ENCODE measurements around the gene RAD23A.
A peak's percentile ranks its signal among the peaks of the same experiment; 100 is the strongest.
"Not testable (repeated sequence)": the region's sequence is repeated elsewhere in the genome, so short reads cannot be mapped to it uniquely, and the experiment has no call there.

Gene RAD23A

GRCh38 chr19:12976109-12976508 is 30.4 kb downstream of the RAD23A start:
- DNase-seq (ENCODE audit: low spot score in 2 of 2); ATAC-seq (ENCODE audit: low read depth); H3K36me3 Mint-ChIP-seq; H3K4me3 Mint-ChIP-seq; H3K27ac Mint-ChIP-seq; H3K9me3 Mint-ChIP-seq: not testable (repeated sequence)
- H3K4me1 Mint-ChIP-seq: peaks cover 12% of the 10 kb centered on the region
- H3K27me3 Mint-ChIP-seq: peaks cover 11% of the 10 kb centered on the region

GRCh38 chr19:12979974-12980373 is 34.3 kb downstream of the RAD23A start:
- H3K9me3 Mint-ChIP-seq: no peaks in the 10 kb centered on the region
- H3K27ac Mint-ChIP-seq: no peak overlapping the region
- no peaks in the 10 kb centered on the region for H3K36me3 Mint-ChIP-seq
- DNase-seq (ENCODE audit: low spot score in 2 of 2) (no peak), ATAC-seq (ENCODE audit: low read depth) (no peak)
- peaks cover 15% of the 10 kb centered on the region for H3K4me1 Mint-ChIP-seq
- peaks cover 9% of the 10 kb centered on the region for H3K27me3 Mint-ChIP-seq
- H3K4me3 Mint-ChIP-seq: peak overlapping the region; percentile 28

DNA sequence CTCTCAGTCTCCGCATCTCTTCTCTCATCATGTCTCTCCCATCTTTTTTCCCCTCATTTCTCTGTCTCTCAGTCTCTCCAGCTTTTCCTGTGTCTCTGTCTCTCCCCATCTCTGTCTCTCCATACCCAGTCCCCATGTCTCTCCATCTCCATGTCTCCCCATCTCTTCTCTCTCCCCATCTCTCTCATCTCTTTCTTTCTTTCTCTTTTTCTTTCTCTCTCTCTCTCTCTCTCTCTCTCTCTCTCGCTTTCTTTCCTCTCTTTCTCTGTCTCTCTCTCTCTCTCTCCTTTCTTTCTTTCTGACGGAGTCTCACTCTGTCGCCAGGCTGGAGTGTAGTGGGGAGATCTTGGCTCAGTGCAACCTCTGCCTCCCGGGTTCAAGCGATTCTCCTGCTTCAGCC is 37.0 kb downstream of the RAD23A start:
- ATAC-seq (ENCODE audit: low read depth): no peak
- Mint-ChIP-seq H3K27me3 (peaks cover 7% of the 10 kb centered on the region), H3K9me3 (no peaks in the 10 kb centered on the region), H3K27ac (no peak overlapping the region), H3K4me3 (no peak overlapping the region), H3K36me3 (no peaks in the 10 kb centered on the region), H3K4me1 (peaks cover 25% of the 10 kb centered on the region)
- DNase-seq (ENCODE audit: low spot score in 2 of 2): no peak

- Mint-ChIP-seq H3K27ac (no peak overlapping the region), H3K27me3 (peaks cover 3% of the 10 kb centered on the region), H3K9me3 (no peaks in the 10 kb centered on the region), H3K4me1 (peaks cover 20% of the 10 kb centered on the region), H3K4me3 (no peak overlapping the region), H3K36me3 (no peaks in the 10 kb centered on the region)
- ATAC-seq (ENCODE audit: low read depth) (no peak), DNase-seq (ENCODE audit: low spot score in 2 of 2) (no peak)
Observed at GRCh38 chr19:12983091-12983490, 37.4 kb downstream of the RAD23A start.

DNA sequence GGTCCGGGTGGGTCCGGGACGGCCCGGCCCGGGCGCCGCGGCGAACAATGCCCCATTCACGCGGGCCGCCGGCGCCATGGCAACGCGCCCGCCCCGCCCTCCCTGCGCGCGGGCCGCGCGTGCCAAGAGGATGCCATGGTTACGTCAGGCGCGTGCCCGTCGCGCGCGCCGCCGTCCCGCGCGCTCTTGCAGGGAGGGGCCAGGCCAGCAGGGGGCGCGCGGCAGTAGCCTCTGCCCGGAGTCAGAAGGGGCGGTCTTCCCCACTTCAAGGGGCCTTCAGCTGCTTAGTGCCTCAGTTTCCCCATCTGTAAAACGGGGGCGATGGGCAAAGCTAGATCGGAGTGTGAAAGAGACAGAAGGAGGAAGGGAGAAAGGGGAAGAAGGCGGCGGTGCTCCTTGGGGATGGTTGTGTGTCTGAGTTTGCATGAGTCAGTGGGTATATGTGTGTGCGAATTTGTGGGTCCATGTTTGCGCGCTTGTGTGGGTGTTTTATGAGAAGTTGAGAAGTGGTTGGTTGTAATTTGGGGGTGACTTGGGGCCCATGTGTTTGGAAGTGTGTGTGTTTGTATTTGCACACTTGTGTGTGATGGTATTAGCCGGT is 38.0 kb downstream of the RAD23A start:
- Mint-ChIP-seq H3K36me3 (no peaks in the 10 kb centered on the region), H3K4me1 (peaks cover 19% of the 10 kb centered on the region), H3K27ac (no peak overlapping the region), H3K27me3 (peaks cover 2% of the 10 kb centered on the region), H3K4me3 (no peak overlapping the region), H3K9me3 (no peaks in the 10 kb centered on the region)
- peak; percentile 90 to 98 for DNase-seq (ENCODE audit: low spot score in 2 of 2)
- peak; percentile 75 for ATAC-seq (ENCODE audit: low read depth)

GRCh38 chr19:12984143-12984627 is 38.5 kb downstream of the RAD23A start:
- DNase-seq (ENCODE audit: low spot score in 2 of 2): no peak
- ATAC-seq (ENCODE audit: low read depth): no peak
- Mint-ChIP-seq H3K27ac (no peak overlapping the region), H3K27me3 (peaks cover 2% of the 10 kb centered on the region), H3K4me3 (no peak overlapping the region), H3K9me3 (no peaks in the 10 kb centered on the region), H3K4me1 (peaks cover 19% of the 10 kb centered on the region), H3K36me3 (no peaks in the 10 kb centered on the region)

DNA sequence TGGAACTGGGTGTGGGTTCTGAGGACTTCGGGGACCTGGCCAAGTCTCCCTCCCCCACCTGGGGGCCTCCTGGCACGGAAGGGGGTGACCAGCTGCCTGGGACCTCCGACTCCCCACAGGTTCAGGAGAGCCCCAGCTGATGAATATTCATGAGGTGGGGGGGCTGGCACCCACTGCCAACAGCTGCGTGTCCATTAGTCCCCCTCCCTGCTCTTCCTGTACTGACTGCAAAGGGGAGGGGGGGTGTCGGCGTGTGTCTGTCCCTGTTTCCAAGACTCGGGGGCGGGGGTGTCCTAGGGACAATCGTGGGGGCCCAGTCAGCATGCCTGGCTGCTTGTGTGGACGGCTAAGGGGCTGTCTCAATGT is 39.0 kb downstream of the RAD23A start:
- Mint-ChIP-seq H3K4me3 (peak overlapping the region; percentile 43), H3K4me1 (peaks cover 19% of the 10 kb centered on the region), H3K27ac (no peak overlapping the region), H3K36me3 (no peaks in the 10 kb centered on the region), H3K9me3 (no peaks in the 10 kb centered on the region), H3K27me3 (peaks cover 2% of the 10 kb centered on the region)
- DNase-seq (ENCODE audit: low spot score in 2 of 2) (no peak), ATAC-seq (ENCODE audit: low read depth) (no peak)

- peak; percentile 48 for ATAC-seq (ENCODE audit: low read depth)
- no peak overlapping the region for H3K27ac Mint-ChIP-seq
- H3K9me3 Mint-ChIP-seq: no peaks in the 10 kb centered on the region
- H3K4me1 Mint-ChIP-seq: peaks cover 15% of the 10 kb centered on the region
- peak in 1 of 2 donors; percentile 39 for DNase-seq (ENCODE audit: low spot score in 2 of 2)
- H3K36me3 Mint-ChIP-seq: no peaks in the 10 kb centered on the region
- peaks cover 2% of the 10 kb centered on the region for H3K27me3 Mint-ChIP-seq
- peak overlapping the region; percentile 43 for H3K4me3 Mint-ChIP-seq
Observed at GRCh38 chr19:12985049-12985776, 39.6 kb downstream of the RAD23A start.

- Mint-ChIP-seq H3K4me3 (no peak overlapping the region), H3K27me3 (peaks cover 6% of the 10 kb centered on the region), H3K4me1 (peaks cover 13% of the 10 kb centered on the region), H3K27ac (no peak overlapping the region), H3K36me3 (no peaks in the 10 kb centered on the region), H3K9me3 (no peaks in the 10 kb centered on the region)
- ATAC-seq (ENCODE audit: low read depth) (no peak), DNase-seq (ENCODE audit: low spot score in 2 of 2) (no peak)
Observed at GRCh38 chr19:12986726-12987125, 41.1 kb downstream of the RAD23A start.

GRCh38 chr19:12987190-12987589 is 41.5 kb downstream of the RAD23A start:
- Mint-ChIP-seq H3K4me3 (no peak overlapping the region), H3K27ac (no peak overlapping the region), H3K36me3 (no peaks in the 10 kb centered on the region), H3K9me3 (no peaks in the 10 kb centered on the region), H3K4me1 (peaks cover 13% of the 10 kb centered on the region), H3K27me3 (peaks cover 6% of the 10 kb centered on the region)
- ATAC-seq (ENCODE audit: low read depth): no peak
- DNase-seq (ENCODE audit: low spot score in 2 of 2): no peak

DNA sequence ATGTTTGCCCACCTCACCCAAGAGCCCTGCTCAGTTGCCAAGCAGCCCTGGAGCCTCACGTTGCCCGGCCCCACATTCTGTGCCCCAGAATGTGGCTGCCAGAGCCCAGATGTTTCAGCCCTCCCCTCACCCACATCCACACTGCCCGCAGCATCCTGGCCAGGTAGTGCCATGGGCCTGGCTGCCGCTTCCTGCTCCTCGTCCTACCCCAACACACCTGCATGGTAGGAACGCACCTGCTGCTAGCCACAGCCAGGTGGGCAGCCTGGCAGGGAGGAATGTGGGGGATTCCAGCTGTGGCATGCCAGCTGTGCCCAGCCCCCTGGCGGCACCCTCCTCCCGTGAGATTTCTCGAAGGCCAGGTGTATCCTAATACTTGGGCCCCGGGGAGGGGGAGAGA is 42.1 kb downstream of the RAD23A start:
- H3K27me3 Mint-ChIP-seq: peaks cover 6% of the 10 kb centered on the region
- no peaks in the 10 kb centered on the region for H3K36me3 Mint-ChIP-seq
- H3K9me3 Mint-ChIP-seq: no peaks in the 10 kb centered on the region
- no peak for DNase-seq (ENCODE audit: low spot score in 2 of 2)
- ATAC-seq (ENCODE audit: low read depth): peak; percentile 9
- H3K27ac Mint-ChIP-seq: no peak overlapping the region
- no peak overlapping the region for H3K4me3 Mint-ChIP-seq
- peaks cover 13% of the 10 kb centered on the region for H3K4me1 Mint-ChIP-seq

- Mint-ChIP-seq H3K4me3 (no peak overlapping the region), H3K9me3 (no peaks in the 10 kb centered on the region), H3K4me1 (peaks cover 14% of the 10 kb centered on the region), H3K27me3 (peaks cover 14% of the 10 kb centered on the region), H3K36me3 (no peaks in the 10 kb centered on the region), H3K27ac (no peak overlapping the region)
- ATAC-seq (ENCODE audit: low read depth) (no peak), DNase-seq (ENCODE audit: low spot score in 2 of 2) (no peak)
Observed at GRCh38 chr19:12990431-12990830, 44.8 kb downstream of the RAD23A start.

GRCh38 chr19:12990853-12991252 is 45.2 kb downstream of the RAD23A start:
- H3K36me3 Mint-ChIP-seq: no peaks in the 10 kb centered on the region
- peaks cover 12% of the 10 kb centered on the region for H3K4me1 Mint-ChIP-seq
- no peak overlapping the region for H3K4me3 Mint-ChIP-seq
- H3K27me3 Mint-ChIP-seq: peaks cover 14% of the 10 kb centered on the region
- H3K9me3 Mint-ChIP-seq: no peaks in the 10 kb centered on the region
- ATAC-seq (ENCODE audit: low read depth) (no peak), DNase-seq (ENCODE audit: low spot score in 2 of 2) (no peak)
- no peak overlapping the region for H3K27ac Mint-ChIP-seq

DNA sequence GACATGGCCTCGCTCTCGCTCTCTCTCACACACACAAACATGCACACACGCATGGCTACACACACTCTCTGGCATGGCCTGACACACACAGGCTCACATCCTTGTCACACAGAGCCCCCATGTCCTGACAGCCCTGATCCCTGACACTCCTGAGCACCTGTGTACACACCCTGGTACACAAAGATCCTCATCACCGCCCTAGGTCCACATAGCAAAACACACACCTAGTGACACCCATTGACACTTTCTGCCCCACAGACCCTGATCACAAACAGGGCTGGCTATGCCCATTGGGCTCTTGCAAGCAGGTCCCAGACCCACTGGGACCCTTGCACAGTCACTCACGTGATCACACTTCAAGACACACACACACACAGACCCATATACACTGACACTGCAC is 45.6 kb downstream of the RAD23A start:
- H3K27ac Mint-ChIP-seq: no peak overlapping the region
- H3K27me3 Mint-ChIP-seq: peaks cover 16% of the 10 kb centered on the region
- peaks cover 15% of the 10 kb centered on the region for H3K4me1 Mint-ChIP-seq
- no peaks in the 10 kb centered on the region for H3K9me3 Mint-ChIP-seq
- DNase-seq (ENCODE audit: low spot score in 2 of 2): no peak
- ATAC-seq (ENCODE audit: low read depth): no peak
- no peaks in the 10 kb centered on the region for H3K36me3 Mint-ChIP-seq
- H3K4me3 Mint-ChIP-seq: no peak overlapping the region

DNA sequence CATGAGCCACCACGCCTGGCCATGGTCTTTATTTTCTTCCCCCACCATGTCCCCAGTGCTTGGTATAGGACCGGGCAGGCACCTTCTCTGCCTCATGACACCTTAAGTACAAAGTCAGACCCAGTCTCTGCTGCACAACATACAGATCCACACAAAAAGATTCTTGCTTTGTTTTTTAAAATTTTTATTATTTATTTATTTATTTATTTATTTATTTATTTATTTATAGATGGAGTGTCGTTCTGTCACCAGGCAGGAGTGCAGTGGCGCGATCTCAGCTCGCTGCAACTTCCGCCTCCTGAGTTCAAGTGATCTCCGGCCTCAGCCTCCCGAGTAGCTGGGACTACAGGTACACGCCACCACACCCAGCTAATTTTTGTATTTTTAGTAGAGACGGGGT is 47.1 kb downstream of the RAD23A start:
- H3K9me3 Mint-ChIP-seq: no peaks in the 10 kb centered on the region
- no peaks in the 10 kb centered on the region for H3K36me3 Mint-ChIP-seq
- peaks cover 14% of the 10 kb centered on the region for H3K27me3 Mint-ChIP-seq
- ATAC-seq (ENCODE audit: low read depth): no peak
- no peak for DNase-seq (ENCODE audit: low spot score in 2 of 2)
- no peak overlapping the region for H3K4me3 Mint-ChIP-seq
- H3K27ac Mint-ChIP-seq: no peak overlapping the region
- H3K4me1 Mint-ChIP-seq: peaks cover 11% of the 10 kb centered on the region

All from memory B cell (primary cell).